ENCODE results near the gene RAB3D. TPM values are rescaled to one million over a fixed set of nuclear protein-coding genes. Genes with fewer than 3 reads are reported as not detected.
A peak's percentile ranks its signal among the peaks of the same experiment; 100 is the strongest.

RAB3D gene
- total RNA-seq, 1 experiment from 2014 or later, result 29.4 TPM

DNA sequence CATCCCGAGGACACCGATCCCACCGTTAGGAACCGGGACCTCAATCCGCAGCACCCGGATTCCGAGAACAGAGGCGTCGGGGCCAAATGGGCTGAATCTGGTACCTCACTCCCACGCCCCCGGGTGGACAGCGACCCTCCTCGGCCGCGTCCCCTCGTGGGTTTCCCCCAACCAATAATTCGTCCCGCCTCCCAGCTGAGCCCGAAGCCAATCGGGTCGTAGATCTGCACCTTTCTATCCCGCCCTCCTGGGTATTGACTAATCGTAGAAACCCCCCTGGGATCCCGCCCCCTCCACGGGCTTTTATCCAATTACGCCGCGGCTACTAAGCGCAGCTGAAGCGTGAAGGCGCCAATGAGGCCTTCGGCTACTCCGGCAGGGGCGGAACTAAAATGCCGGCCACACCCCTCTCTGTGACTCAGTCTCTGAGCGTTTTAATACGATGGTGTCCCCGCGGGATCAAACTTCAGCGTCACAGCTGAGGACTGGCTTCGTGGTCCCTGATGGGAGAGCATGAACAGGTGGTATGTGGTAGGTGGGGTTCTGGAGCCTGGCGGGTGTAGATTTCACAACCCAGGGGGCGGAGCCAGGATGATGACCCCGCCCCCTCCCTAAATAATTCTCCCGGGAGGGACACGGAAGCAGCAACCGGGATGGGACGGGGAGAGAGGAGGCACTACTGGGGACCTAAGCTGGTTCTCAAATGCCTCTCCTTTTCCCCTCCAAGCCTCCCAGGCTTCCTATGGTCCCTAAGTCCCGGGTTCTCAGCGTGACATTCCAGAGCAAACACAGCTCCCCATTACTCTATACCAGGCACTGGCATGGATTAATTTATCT, 6.9 kb upstream of the RAB3D start, which contains the start of the genes CCDC159 and TMEM205:
CCDC159 (plus strand) TSS at position 416 of the 837 bp plus-strand sequence; CDS start at position 504, 88 bp downstream.
TMEM205 (minus strand) TSS at position 165 of the 837 bp plus-strand sequence. CDS start 649 bp downstream, outside the sequence.
- H3K27me3 ChIP-seq (ENCODE audit: insufficient read depth, low read length), result no peaks in the 10 kb centered on the region
- peak within 1 kb of the TSS; percentile 24 for H2AFZ ChIP-seq (ENCODE audit: low read length)
- H3K9ac ChIP-seq (ENCODE audit: extremely low read depth, insufficient read length, low read length), result peak within 1 kb of the TSS; percentile 55
- no peak within 1 kb of the TSS for H3T11ph ChIP-seq (ENCODE audit: low read length)
- peaks cover 8% of the 10 kb centered on the region for H3K23me2 ChIP-seq (ENCODE audit: insufficient read length, low read depth, low read length, poor library complexity, severe bottlenecking)
- H2BK12ac ChIP-seq (ENCODE audit: insufficient read length, low read depth, low read length), result no peak within 1 kb of the TSS
- H3K79me2 ChIP-seq (ENCODE audit: insufficient read depth, low read length), result no peaks in the 10 kb centered on the region
- Mint-ChIP-seq H3K36me3 (ENCODE audit: insufficient read depth in 1 of 3, low read depth in 3 of 3) (peaks cover 0 to 14% (median 13%) of the 10 kb centered on the region in 3 experiments; a peak in 5 of 7 replicates), H3K4me1 (peaks cover 16 to 19% of the 10 kb centered on the region in 2 experiments), H3K9me3 (peaks cover 3 to 7% of the 10 kb centered on the region in 2 experiments; a peak in 3 of 5 replicates), H3K27me3 (ENCODE audit: low read depth) (peaks cover 9% of the 10 kb centered on the region), H3K27ac (peak within 1 kb of the TSS; percentile 89 to 97 (median 96); a peak in 6 of 7 replicates), H3K4me3 (peak within 1 kb of the TSS; percentile 93 to 94)
- H3K14ac ChIP-seq (ENCODE audit: insufficient read depth, low read length), result no peak within 1 kb of the TSS
- H4K91ac ChIP-seq (ENCODE audit: insufficient read length, low read depth, low read length), result no peak within 1 kb of the TSS
- H4K8ac ChIP-seq (replicated peaks; ENCODE audit: insufficient read length, low read depth, low read length), result no peak within 1 kb of the TSS
- no peak within 1 kb of the TSS for H2BK15ac ChIP-seq (ENCODE audit: low read depth, low read length)
- TF ChIP-seq CTCF (conservative IDR thresholded peaks at IDR 0.05), result no peak
- H3K79me1 ChIP-seq (ENCODE audit: insufficient read depth, low read depth, low read length, poor library complexity, severe bottlenecking), result no peaks in the 10 kb centered on the region
- no peak within 1 kb of the TSS for H2BK120ac ChIP-seq (ENCODE audit: low read depth, low read length, poor library complexity, severe bottlenecking)
- no peak within 1 kb of the TSS for H2AK5ac ChIP-seq (ENCODE audit: insufficient read length, low read length)
- H2BK20ac ChIP-seq (ENCODE audit: low read depth, low read length, poor library complexity, severe bottlenecking), result no peak within 1 kb of the TSS
- no peak within 1 kb of the TSS for H3K4ac ChIP-seq (ENCODE audit: low read depth, low read length)
- no peak within 1 kb of the TSS for H3K18ac ChIP-seq (ENCODE audit: insufficient read length, low read depth, low read length)
- no peak within 1 kb of the TSS for H2BK5ac ChIP-seq (ENCODE audit: insufficient read length, low read length)
- H3K56ac ChIP-seq (ENCODE audit: insufficient read length, low read depth, low read length), result no peak within 1 kb of the TSS
- WGBS (ENCODE audit: extremely low coverage, insufficient read length, low lambda C conversion rate), result no CpG with 5 or more reads among the region's 50 CpGs
- no peak within 1 kb of the TSS for H3K27ac ChIP-seq (ENCODE audit: insufficient read length, low read depth, low read length)
- H3K4me2 ChIP-seq (ENCODE audit: insufficient read depth, insufficient read length, low read length), result peak within 1 kb of the TSS; percentile 94
- no peak within 1 kb of the TSS for H3K23ac ChIP-seq (ENCODE audit: insufficient read length, low read depth, low read length)
- no peaks in the 10 kb centered on the region for H3K9me3 ChIP-seq (ENCODE audit: control insufficient read depth, low read depth, low read length)
- no peak within 1 kb of the TSS for H4K5ac ChIP-seq (ENCODE audit: insufficient read length, low read depth, low read length)
- no peaks in the 10 kb centered on the region for H4K20me1 ChIP-seq (ENCODE audit: control insufficient read depth, insufficient read depth, insufficient read length)
- DNase-seq, result peak; percentile 99
- no peaks in the 10 kb centered on the region; the same call in 1 of the 2 replicates for H3K4me1 ChIP-seq (ENCODE audit: insufficient read depth, low read length)

Measured in H9 (cell line).